ENCODE results near the gene SGK1. TPM values are rescaled to one million over a fixed set of nuclear protein-coding genes. Genes with fewer than 3 reads are reported as not detected.

The SGK1 gene
- total RNA-seq, 4 donors from 2014 or later, result 172 to 1,533 (median 978) TPM

DNA sequence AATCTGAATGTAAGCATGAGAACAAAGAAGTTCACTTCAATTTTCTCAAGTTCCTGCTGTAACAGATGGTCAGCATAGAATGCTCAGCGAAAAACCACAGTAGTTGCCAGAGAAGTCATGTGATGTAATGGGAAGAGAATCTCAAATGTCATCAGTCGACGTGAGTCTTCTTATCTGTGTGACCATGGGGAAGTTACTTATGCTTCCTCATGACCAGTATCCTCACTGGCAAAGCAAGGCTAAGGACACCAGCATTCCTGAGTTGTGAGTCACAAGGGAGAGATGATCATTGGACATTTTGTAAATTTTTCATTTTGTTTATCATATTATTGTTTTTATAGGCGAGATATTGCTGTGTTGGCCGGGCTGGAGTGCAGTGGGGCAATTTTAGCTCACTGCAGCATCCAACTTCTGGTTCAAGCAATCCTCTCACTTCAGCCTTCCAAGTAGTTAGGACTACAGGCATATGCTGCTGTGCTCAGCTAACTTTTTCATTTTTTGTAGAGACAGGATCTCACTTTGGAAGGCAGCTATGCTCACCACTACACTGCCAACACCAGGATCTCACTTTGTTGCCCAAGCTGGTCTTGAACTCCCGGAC, 21.9 kb downstream of the SGK1 start:
- DNase-seq, result peak in 1 of 3 donors; percentile 60

DNA sequence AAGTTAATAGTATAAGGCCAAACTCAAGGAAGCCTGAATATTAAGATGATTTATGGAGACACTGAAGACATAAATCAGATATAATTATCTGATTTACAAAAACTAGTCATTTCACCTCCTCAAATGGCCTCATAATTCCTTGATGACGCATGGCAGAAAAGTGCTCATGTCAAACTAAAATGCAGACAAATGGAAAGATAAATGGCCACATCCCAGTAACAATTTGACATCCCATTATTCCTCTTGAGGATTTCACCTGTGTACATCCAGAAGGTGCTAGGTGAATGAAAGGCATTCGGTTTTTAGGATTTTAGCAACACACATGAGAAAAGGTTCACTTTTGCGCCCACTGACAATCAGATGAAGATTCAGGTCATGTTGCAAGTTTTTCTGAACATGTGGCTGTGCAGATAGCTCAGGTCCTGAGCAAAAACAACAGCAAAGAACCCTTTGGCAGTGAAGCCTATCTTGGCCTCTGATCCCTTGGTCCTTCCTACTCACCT, 24.2 kb downstream of the SGK1 start:
- Histone ChIP-seq H3K4me1 (peaks cover 0 to 9% (median 3%) of the 10 kb centered on the region in 4 donors), H3K4me3 (no peak overlapping the region), H3K27me3 (no peaks in the 10 kb centered on the region), H3K36me3 (no peaks in the 10 kb centered on the region), H3K9me3 (no peaks in the 10 kb centered on the region), H3K27ac (no peak overlapping the region)
- DNase-seq, result no peak
- TF ChIP-seq, protein P1, sequence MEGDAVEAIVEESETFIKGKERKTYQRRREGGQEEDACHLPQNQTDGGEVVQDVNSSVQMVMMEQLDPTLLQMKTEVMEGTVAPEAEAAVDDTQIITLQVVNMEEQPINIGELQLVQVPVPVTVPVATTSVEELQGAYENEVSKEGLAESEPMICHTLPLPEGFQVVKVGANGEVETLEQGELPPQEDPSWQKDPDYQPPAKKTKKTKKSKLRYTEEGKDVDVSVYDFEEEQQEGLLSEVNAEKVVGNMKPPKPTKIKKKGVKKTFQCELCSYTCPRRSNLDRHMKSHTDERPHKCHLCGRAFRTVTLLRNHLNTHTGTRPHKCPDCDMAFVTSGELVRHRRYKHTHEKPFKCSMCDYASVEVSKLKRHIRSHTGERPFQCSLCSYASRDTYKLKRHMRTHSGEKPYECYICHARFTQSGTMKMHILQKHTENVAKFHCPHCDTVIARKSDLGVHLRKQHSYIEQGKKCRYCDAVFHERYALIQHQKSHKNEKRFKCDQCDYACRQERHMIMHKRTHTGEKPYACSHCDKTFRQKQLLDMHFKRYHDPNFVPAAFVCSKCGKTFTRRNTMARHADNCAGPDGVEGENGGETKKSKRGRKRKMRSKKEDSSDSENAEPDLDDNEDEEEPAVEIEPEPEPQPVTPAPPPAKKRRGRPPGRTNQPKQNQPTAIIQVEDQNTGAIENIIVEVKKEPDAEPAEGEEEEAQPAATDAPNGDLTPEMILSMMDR (IDR thresholded peaks at IDR 0.05), result no peak

More for the DNA sequence above, 21.9 kb downstream of the SGK1 start:
- Histone ChIP-seq H3K9me3 (no peaks in the 10 kb centered on the region), H3K4me3 (no peak overlapping the region), H3K27ac (peak overlapping the region in 3 of 4 donors; percentile 17 to 63 (median 63)), H3K4me1 (peaks cover 0 to 6% (median 3%) of the 10 kb centered on the region in 4 donors), H3K36me3 (no peaks in the 10 kb centered on the region), H3K27me3 (no peaks in the 10 kb centered on the region)
- TF ChIP-seq, protein P1 (IDR thresholded peaks at IDR 0.05), result no peak
- TF ChIP-seq POLR2A (IDR thresholded peaks at IDR 0.05), result no peak

DNA sequence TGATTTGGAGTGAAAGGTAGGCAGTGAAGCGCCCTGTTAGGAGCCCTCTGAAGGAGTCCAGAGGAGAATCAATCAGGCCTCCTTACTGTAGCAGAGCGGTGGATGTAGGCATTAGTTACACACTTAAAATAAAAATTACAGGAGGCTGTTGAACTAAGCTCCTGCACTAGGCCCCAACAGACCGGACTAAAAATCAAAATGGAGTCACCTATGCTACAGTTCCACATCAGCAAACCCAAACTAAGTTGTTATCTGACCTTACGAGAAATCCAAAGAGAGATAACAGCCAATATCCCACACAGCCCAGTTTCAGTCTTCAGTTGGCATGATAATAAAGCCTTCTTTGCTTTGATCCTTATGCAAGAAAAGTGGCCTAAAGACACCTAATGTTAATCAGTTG, 26.8 kb downstream of the SGK1 start:
- peaks cover 0 to 8% (median 3%) of the 10 kb centered on the region in 4 donors for H3K4me1 ChIP-seq
- no peaks in the 10 kb centered on the region for H3K9me3 ChIP-seq
- no peak overlapping the region for H3K27ac ChIP-seq
- no peak for DNase-seq
- H3K36me3 ChIP-seq, result no peaks in the 10 kb centered on the region
- H3K27me3 ChIP-seq, result no peaks in the 10 kb centered on the region
- H3K4me3 ChIP-seq, result no peak overlapping the region
- TF ChIP-seq, protein P1 (IDR thresholded peaks at IDR 0.05), result no peak
- no peak for TF ChIP-seq POLR2A (IDR thresholded peaks at IDR 0.05)

DNA sequence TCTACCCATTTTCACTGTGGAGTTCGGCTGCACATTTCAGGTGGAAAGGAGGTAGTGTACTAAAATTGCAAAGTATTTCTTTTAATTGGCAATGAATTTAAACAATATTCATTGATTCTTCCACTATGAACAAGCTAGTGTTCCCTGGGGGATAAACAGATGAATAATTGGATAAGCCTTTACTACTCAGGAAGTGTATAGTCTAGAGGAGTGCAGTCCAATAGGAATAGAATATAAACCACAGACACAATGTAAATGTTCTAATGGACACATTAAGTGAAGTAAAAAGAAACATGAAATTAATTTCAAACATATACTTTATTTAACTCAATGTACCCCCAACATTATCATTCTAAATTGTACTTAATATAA, 28.7 kb downstream of the SGK1 start:
- Histone ChIP-seq H3K4me3 (no peak overlapping the region), H3K9me3 (no peaks in the 10 kb centered on the region), H3K27me3 (no peaks in the 10 kb centered on the region), H3K27ac (peak overlapping the region in 2 of 4 donors; percentile 47 to 49), H3K4me1 (peaks cover 0 to 3% (median 0%) of the 10 kb centered on the region in 4 donors), H3K36me3 (no peaks in the 10 kb centered on the region)
- DNase-seq, result no peak
- no peak for TF ChIP-seq POLR2A (IDR thresholded peaks at IDR 0.05)
- TF ChIP-seq, protein P1 (IDR thresholded peaks at IDR 0.05), result no peak

DNA sequence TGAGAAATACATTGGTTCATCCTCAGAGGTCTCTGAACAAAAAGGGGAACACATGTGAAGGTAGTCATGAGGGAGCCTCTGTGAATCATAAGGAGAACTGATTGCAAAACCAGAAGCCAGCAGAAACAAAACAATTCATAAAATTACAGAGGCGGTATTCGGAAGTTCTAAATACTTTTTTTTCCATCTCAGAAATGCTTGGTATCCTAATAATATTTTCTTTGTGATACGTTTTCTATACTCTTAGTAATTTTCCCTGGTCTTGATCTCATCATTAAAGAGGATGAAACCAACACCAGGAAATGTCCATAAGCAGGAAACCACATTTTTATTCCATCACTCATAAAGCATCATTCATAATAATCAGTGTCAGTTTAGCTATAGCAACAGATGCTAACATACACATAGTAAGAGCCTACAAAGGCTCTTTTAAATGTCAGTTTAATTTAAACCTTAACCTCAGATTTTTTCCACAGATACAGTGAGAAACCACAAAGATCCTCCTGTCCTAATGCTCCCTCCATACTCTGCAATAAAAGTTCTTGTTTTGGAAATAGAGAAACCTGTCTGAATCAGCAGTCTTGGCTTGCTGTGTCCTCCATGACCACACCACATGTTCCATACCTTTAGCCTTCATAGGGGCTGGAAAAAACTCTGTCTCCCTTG, 29.2 kb downstream of the SGK1 start:
- H3K9me3 ChIP-seq, result no peaks in the 10 kb centered on the region
- no peaks in the 10 kb centered on the region for H3K27me3 ChIP-seq
- DNase-seq, result no peak
- no peak overlapping the region for H3K4me3 ChIP-seq
- H3K36me3 ChIP-seq, result no peaks in the 10 kb centered on the region
- H3K27ac ChIP-seq, result peak overlapping the region in 2 of 4 donors; percentile 47 to 49
- peaks cover 0 to 3% (median 0%) of the 10 kb centered on the region in 4 donors for H3K4me1 ChIP-seq
- TF ChIP-seq, protein P1 (IDR thresholded peaks at IDR 0.05), result no peak
- no peak for TF ChIP-seq POLR2A (IDR thresholded peaks at IDR 0.05)

Measured in Peyer's patch (tissue), 4 donors.